ENCODE data around the gene PIF1. TPM values are rescaled to one million over a fixed set of nuclear protein-coding genes. Genes with fewer than 3 reads are reported as not detected.

The PIF1 gene
- total RNA-seq, 1 donor from 2014 or later, result 6.6 TPM

GRCh38 chr15:64807751-64808222, 17.7 kb downstream of the PIF1 start:
- TF ChIP-seq POLR2AphosphoS5 (IDR thresholded peaks at IDR 0.05; ENCODE audit: insufficient read depth in 1 of 2, low read depth in 1 of 2), result no peak
- no peak for TF ChIP-seq CTCF (IDR thresholded peaks at IDR 0.05)
- TF ChIP-seq POLR2A (IDR thresholded peaks at IDR 0.05), result no peak
- intact Hi-C loops (cut with DNase I), result loop anchor here (2.0 to 5.0 kb wide), 2 partner anchors 60 to 73 kb away; no protein-coding TSS in a partner anchor
- peaks cover 5% of the 10 kb centered on the region for H3K4me1 ChIP-seq
- H3K36me3 ChIP-seq, result no peaks in the 10 kb centered on the region
- no peaks in the 10 kb centered on the region for H3K27me3 ChIP-seq
- no peak for DNase-seq (ENCODE audit: extremely low spot score in 2 of 2)
- H3K27ac ChIP-seq, result peak overlapping the region; percentile 20
- no peak overlapping the region for H3K4me3 ChIP-seq
- no peaks in the 10 kb centered on the region for H3K9me3 ChIP-seq

- peak overlapping the region; percentile 20 for H3K27ac ChIP-seq
Observed at GRCh38 chr15:64807051-64807749, 18.2 kb downstream of the PIF1 start.

GRCh38 chr15:64806509-64806908, 18.9 kb downstream of the PIF1 start:
- H3K36me3 ChIP-seq, result no peaks in the 10 kb centered on the region
- no peaks in the 10 kb centered on the region for H3K9me3 ChIP-seq
- H3K4me3 ChIP-seq, result no peak overlapping the region
- peaks cover 5% of the 10 kb centered on the region for H3K4me1 ChIP-seq
- no peak for DNase-seq (ENCODE audit: extremely low spot score in 2 of 2)
- H3K27me3 ChIP-seq, result no peaks in the 10 kb centered on the region
- H3K27ac ChIP-seq, result no peak overlapping the region
- TF ChIP-seq POLR2A (IDR thresholded peaks at IDR 0.05), result no peak
- intact Hi-C loops (cut with DNase I), result loop anchor here (5.0 kb wide), 1 partner anchor 59 kb away; no protein-coding TSS in a partner anchor

More at GRCh38 chr15:64807051-64807749, 18.2 kb downstream of the PIF1 start:
- TF ChIP-seq POLR2AphosphoS5 (IDR thresholded peaks at IDR 0.05; ENCODE audit: insufficient read depth in 1 of 2, low read depth in 1 of 2), result no peak
- TF ChIP-seq CTCF (IDR thresholded peaks at IDR 0.05), result no peak
- TF ChIP-seq POLR2A (IDR thresholded peaks at IDR 0.05), result no peak
- no peaks in the 10 kb centered on the region for H3K9me3 ChIP-seq
- no peak overlapping the region for H3K4me3 ChIP-seq
- no peaks in the 10 kb centered on the region for H3K36me3 ChIP-seq
- intact Hi-C loops (cut with DNase I), result loop anchor here (5.0 kb wide), 1 partner anchor 60 kb away; no protein-coding TSS in a partner anchor
- H3K27me3 ChIP-seq, result no peaks in the 10 kb centered on the region
- no peak for DNase-seq (ENCODE audit: extremely low spot score in 2 of 2)
- peaks cover 5% of the 10 kb centered on the region for H3K4me1 ChIP-seq

- no peaks in the 10 kb centered on the region for H3K9me3 ChIP-seq
- H3K4me1 ChIP-seq, result no peaks in the 10 kb centered on the region
- DNase-seq (ENCODE audit: extremely low spot score in 2 of 2), result no peak
- H3K27me3 ChIP-seq, result no peaks in the 10 kb centered on the region
- no peaks in the 10 kb centered on the region for H3K36me3 ChIP-seq
- H3K4me3 ChIP-seq, result no peak overlapping the region
- no peak overlapping the region for H3K27ac ChIP-seq
- TF ChIP-seq CTCF (IDR thresholded peaks at IDR 0.05) (no peak), POLR2A (IDR thresholded peaks at IDR 0.05) (no peak), POLR2AphosphoS5 (IDR thresholded peaks at IDR 0.05; ENCODE audit: insufficient read depth in 1 of 2, low read depth in 1 of 2) (no peak)
- intact Hi-C loops (cut with DNase I), result loop anchor here (5.0 kb wide), 1 partner anchor 57 kb away; no protein-coding TSS in a partner anchor
Observed at GRCh38 chr15:64804619-64805018, 20.8 kb downstream of the PIF1 start.

GRCh38 chr15:64803526-64803925, 21.9 kb downstream of the PIF1 start:
- no peak overlapping the region for H3K27ac ChIP-seq
- no peaks in the 10 kb centered on the region for H3K4me1 ChIP-seq
- intact Hi-C loops (cut with DNase I), result no loop called here
- TF ChIP-seq CTCF (IDR thresholded peaks at IDR 0.05) (no peak), POLR2A (IDR thresholded peaks at IDR 0.05) (no peak)
- no peaks in the 10 kb centered on the region for H3K9me3 ChIP-seq
- H3K36me3 ChIP-seq, result no peaks in the 10 kb centered on the region
- H3K4me3 ChIP-seq, result no peak overlapping the region
- DNase-seq (ENCODE audit: extremely low spot score in 2 of 2), result no peak
- no peaks in the 10 kb centered on the region for H3K27me3 ChIP-seq

All from vagina (tissue), 2 donors.